K562 (cell line): Measurements from ENCODE around the gene RNASEH2A. TPM values are rescaled to one million over a fixed set of nuclear protein-coding genes. Genes with fewer than 3 reads are reported as not detected.
A peak's percentile ranks its signal among the peaks of the same experiment; 100 is the strongest.

Source experiments
- ATF7 ChIP-seq: fragments of 450-650 bp; IDR thresholded peaks from 2 replicates; pipeline ENCODE4 v1.7.1; 2014; ENCODE audit warnings: mild to moderate bottlenecking, moderate library complexity
- BHLHE40 ChIP-seq: IDR thresholded peaks from 2 replicates; pipeline ENCODE4 v1.6.1; 2011; ENCODE audit warnings: low read length, improper control_type of control experiment
- CREB1 ChIP-seq, 2 experiments: sonication (generic) in 1 of 2; formaldehyde crosslinking in 1 of 2; IDR thresholded peaks; 2 replicates each; pipeline versions ENCODE4 v1.6.1 to v1.8.0; 2012 to 2022; ENCODE audit warnings: inconsistent platforms in 1 of 2, mild to moderate bottlenecking in 1 of 2, missing genetic modification reagents in 1 of 2, moderate library complexity in 1 of 2
- DLX4 ChIP-seq: fragments of 250-450 bp; sonication (Bioruptor Pico); IDR thresholded peaks from 2 replicates; pipeline ENCODE4 v1.6.1; 2021; ENCODE audit warnings: mild to moderate bottlenecking
- DPF2 ChIP-seq: fragments of 450-650 bp; IDR thresholded peaks from 2 replicates; pipeline ENCODE4 v1.6.1; 2016
- ESRRA ChIP-seq: fragments of 450-650 bp; IDR thresholded peaks from 2 replicates; pipeline ENCODE4 v1.6.1; 2014; ENCODE audit warnings: low read depth, mild to moderate bottlenecking, moderate library complexity, borderline replicate concordance
- HES1 ChIP-seq: fragments of 450-650 bp; IDR thresholded peaks from 2 replicates; pipeline ENCODE4 v1.6.1; 2016; ENCODE audit warnings: low read depth, mild to moderate bottlenecking, moderate library complexity
- HNRNPLL ChIP-seq: fragments of 200-400 bp; formaldehyde crosslinking; IDR thresholded peaks from 2 replicates; pipeline ENCODE4 v1.6.1; 2017; ENCODE audit warnings: low read length, low read depth, mild to moderate bottlenecking; ENCODE audit not compliant: poor library complexity, severe bottlenecking
- KLF16 ChIP-seq: IDR thresholded peaks from 2 replicates; pipeline ENCODE4 v1.6.1; 2016; ENCODE audit warnings: antibody characterized with exemption
- NRF1 ChIP-seq, 2 experiments: fragments of 450-650 bp; IDR thresholded peaks in 1 of 2; conservative IDR thresholded peaks in 1 of 2; 2 replicates each; pipeline ENCODE4 v1.6.1; 2014; ENCODE audit warnings: mild to moderate bottlenecking in 2 of 2
- POLR2G ChIP-seq: fragments of 200-400 bp; formaldehyde crosslinking; IDR thresholded peaks from 2 replicates; pipeline ENCODE4 v1.6.1; 2017; ENCODE audit warnings: low read depth, mild to moderate bottlenecking, antibody characterized with exemption, low read length, moderate library complexity
- SFPQ ChIP-seq: fragments of 200-400 bp; formaldehyde crosslinking; IDR thresholded peaks from 2 replicates; pipeline ENCODE4 v1.6.1; 2017; ENCODE audit warnings: mild to moderate bottlenecking, low read depth, low read length, moderate library complexity
- THAP12 ChIP-seq: fragments of 250-450 bp; sonication (Bioruptor Pico); IDR thresholded peaks from 2 replicates; pipeline ENCODE4 v1.9.0; 2021; ENCODE audit warnings: mild to moderate bottlenecking, inconsistent platforms
- ZNF124 ChIP-seq: sonication (generic); formaldehyde crosslinking; IDR thresholded peaks from 2 replicates; pipeline ENCODE4 v1.8.1; 2022; ENCODE audit warnings: missing genetic modification reagents
- ZNF639 ChIP-seq, 2 experiments: fragments of 200-800 bp in 1 of 2; sonication (Bioruptor generic) in 1 of 2; sonication (generic) in 1 of 2; formaldehyde crosslinking in 1 of 2; IDR thresholded peaks in 1 of 2; conservative IDR thresholded peaks in 1 of 2; 2 replicates each; pipeline versions ENCODE4 v1.5.0 to v1.6.1; 2016 to 2020; ENCODE audit warnings: missing compliant biosample characterization in 1 of 2, missing genetic modification characterization in 1 of 2, missing genetic modification reagents in 1 of 2
- ZNF655 ChIP-seq: fragments of 250-450 bp; sonication (Bioruptor Pico); IDR thresholded peaks from 2 replicates; pipeline ENCODE4 v1.5.0; 2021
- polyA plus RNA-seq, 8 experiments: library from polyadenylated mRNA; depleted of rRNA in 4 of 8; stranded (reverse) in 5 of 8; unstranded in 3 of 8; fragments of >200 nt; fragmentation: Nextera tagmentation in 2 of 8; fragmentation: Illumina TruSeq in 1 of 8; extraction: Ambion mirVana in 2 of 8; extraction: Trizol in 1 of 8; gene quantifications; 2 replicates each; pipeline versions ENCODE4 v1.2.1 to v1.2.3, GENCODE V29; 2011 to 2014; ENCODE audit warnings: inconsistent platforms in 1 of 8, missing spikeins in 1 of 8
- total RNA-seq, 7 experiments: library from RNA; depleted of rRNA in 6 of 7; stranded (reverse); fragments of >200 nt in 6 of 7; fragmentation: Illumina TruSeq in 2 of 7; extraction: Trizol in 2 of 7; gene quantifications; 2 replicates each; pipeline versions ENCODE4 v1.2.1 to v1.2.3, GENCODE V29; 2011 to 2021; ENCODE audit warnings: low replicate concordance in 1 of 7

Gene RNASEH2A
- total and polyA plus RNA-seq, 9 of the 15 experiments (the other 6 are each of a cell fraction or from before 2014, with no cell fraction given): 22.3 to 78.0 (median 61.7) TPM

- TF ChIP-seq ZNF124 (CRISPR knock-in tag) (no peak), BHLHE40 (no peak; the same call in 1 of the 2 replicates), KLF16 (no peak), NRF1 (conservative IDR thresholded peaks at IDR 0.05 in 1 of 2, IDR thresholded peaks at IDR 0.05 in 1 of 2) (peak; percentile 75 to 76; a peak in 3 of 4 replicates), ZNF639 (CRISPR knock-in tag; conservative IDR thresholded peaks at IDR 0.05 in 1 of 2, IDR thresholded peaks at IDR 0.05 in 1 of 2) (peak in 1 of 2 experiments; percentile 89; a peak in 2 of 4 replicates), DPF2 (no peak), THAP12 (CRISPR knock-in tag) (no peak), CREB1 (IDR thresholded peaks at IDR 0.05) (no peak), CREB1 (CRISPR knock-in tag; IDR thresholded peaks at IDR 0.05) (0 out of 2 replicates have a peak, but pooled peaks have one; percentile 2), HES1 (no peak), ESRRA (no peak; the same call in 1 of the 2 replicates), DLX4 (CRISPR knock-in tag) (no peak), POLR2G (peak; percentile 68), SFPQ (no peak), ZNF655 (CRISPR knock-in tag) (no peak), HNRNPLL (peak; percentile 29), ATF7 (no peak)
Observed at GRCh38 chr19:12838182-12838885, 31.9 kb downstream of the RNASEH2A start, which contains the start of gene MAST1 (continued).
